ENCODE data around the gene BMPR1A. TPM values are rescaled to one million over a fixed set of nuclear protein-coding genes. Genes with fewer than 3 reads are reported as not detected.
"Not testable (repeated sequence)": the region's sequence is repeated elsewhere in the genome, so short reads cannot be mapped to it uniquely, and the experiment has no call there.

The BMPR1A gene
- total RNA-seq, 2 experiments from 2014 or later, result 0.47 to 1.1 TPM

- Histone ChIP-seq H3K4me2 (ENCODE audit: low read length) (no peak overlapping the region), H3K4me3 (ENCODE audit: low read depth, low read length, poor library complexity, severe bottlenecking) (no peak overlapping the region), H3K36me3 (ENCODE audit: insufficient read depth, low read length) (no peaks in the 10 kb centered on the region), H4K20me1 (ENCODE audit: insufficient read depth, low read length) (no peaks in the 10 kb centered on the region), H3K9me3 (ENCODE audit: low read length) (no peaks in the 10 kb centered on the region), H3K4me1 (ENCODE audit: insufficient read depth, low read length, poor library complexity, severe bottlenecking) (no peaks in the 10 kb centered on the region), H2AFZ (ENCODE audit: low read length) (no peak overlapping the region), H3K27ac (ENCODE audit: low read depth, low read length, poor library complexity, severe bottlenecking) (no peak overlapping the region), H3K9me2 (ENCODE audit: insufficient read depth, low read length) (no peaks in the 10 kb centered on the region), H3K79me2 (ENCODE audit: insufficient read depth, low read depth, low read length) (no peaks in the 10 kb centered on the region)
- TF ChIP-seq CTCF (conservative IDR thresholded peaks at IDR 0.05; ENCODE audit: low read length), result no peak
- no peak for TF ChIP-seq EZH2phosphoT487 (IDR thresholded peaks at IDR 0.05; ENCODE audit: borderline replicate concordance, low read depth, low read length)
- BruUV-seq (replicated peaks), result no TSS peak
- ChIA-PET POLR2A (interaction anchor here (1.2 kb wide), 1 partner anchor 18 kb away, joined by 3 read pairs; no protein-coding TSS in a partner anchor), CTCF (ENCODE audit: unreplicated experiment) (no interaction called here)
- intact Hi-C loops (cut with micrococcal nuclease; ENCODE audit: unreplicated experiment), result no loop called here
- DNase-seq (ENCODE audit: low spot score), result no peak
Measured at GRCh38 chr10:86851328-86852207, 95.1 kb downstream of the BMPR1A start.

DNA sequence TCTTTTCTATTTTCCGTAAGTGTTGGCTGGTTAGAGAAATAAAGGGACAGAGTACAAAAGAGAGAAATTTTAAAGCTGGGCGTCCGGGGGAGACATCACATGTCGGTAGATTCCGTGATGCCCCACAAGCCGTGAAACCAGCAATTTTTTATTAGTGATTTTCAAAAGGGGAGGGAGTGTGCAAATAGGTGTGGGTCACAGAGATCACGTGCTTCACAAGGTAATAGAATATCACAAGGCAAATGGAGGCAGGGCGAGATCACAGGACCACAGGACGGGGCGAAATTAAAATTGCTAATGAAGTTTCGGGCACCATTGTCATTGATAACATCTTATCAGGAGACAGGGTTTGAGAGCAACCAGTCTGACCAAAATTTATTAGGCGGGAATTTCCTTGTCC is 97.2 kb downstream of the BMPR1A start:
- CTCF ChIA-PET (ENCODE audit: unreplicated experiment), result not testable (repeated sequence)

DNA sequence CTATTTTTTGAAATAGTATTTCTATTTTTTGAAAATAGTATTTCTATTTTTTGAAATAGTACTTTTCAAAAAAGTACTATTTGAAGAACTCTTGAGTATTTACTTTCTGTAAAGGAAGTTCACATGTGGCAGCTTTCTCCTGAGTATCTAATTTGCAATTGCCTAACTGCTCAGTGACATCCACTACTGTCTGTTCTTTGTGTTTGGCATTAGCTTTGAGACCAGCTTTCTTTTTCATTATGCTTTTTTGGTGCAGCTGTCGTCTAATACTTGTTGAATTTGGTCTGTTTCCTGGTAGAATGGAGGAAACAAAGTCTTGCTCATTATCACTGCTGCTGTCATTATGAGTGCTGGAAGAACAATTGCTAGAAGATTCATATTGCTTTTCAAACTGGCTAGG is 99.1 kb downstream of the BMPR1A start:
- Histone ChIP-seq H3K79me2 (ENCODE audit: insufficient read depth, low read depth, low read length) (no peaks in the 10 kb centered on the region), H3K4me1 (ENCODE audit: insufficient read depth, low read length, poor library complexity, severe bottlenecking) (no peaks in the 10 kb centered on the region), H3K27ac (ENCODE audit: low read depth, low read length, poor library complexity, severe bottlenecking) (no peak overlapping the region), H3K9me2 (ENCODE audit: insufficient read depth, low read length) (no peaks in the 10 kb centered on the region), H3K4me3 (ENCODE audit: low read depth, low read length, poor library complexity, severe bottlenecking) (no peak overlapping the region), H3K4me2 (ENCODE audit: low read length) (no peak overlapping the region), H4K20me1 (ENCODE audit: insufficient read depth, low read length) (no peaks in the 10 kb centered on the region), H2AFZ (ENCODE audit: low read length) (no peak overlapping the region), H3K9me3 (ENCODE audit: low read length) (no peaks in the 10 kb centered on the region), H3K36me3 (ENCODE audit: insufficient read depth, low read length) (no peaks in the 10 kb centered on the region)
- intact Hi-C loops (cut with micrococcal nuclease; ENCODE audit: unreplicated experiment), result no loop called here
- ChIA-PET POLR2A (interaction anchor here (0.7 kb wide), 1 partner anchor 124 kb away, joined by 3 read pairs; no protein-coding TSS in a partner anchor), CTCF (ENCODE audit: unreplicated experiment) (no interaction called here)
- BruUV-seq (replicated peaks), result no TSS peak
- DNase-seq (ENCODE audit: low spot score), result no peak
- TF ChIP-seq EZH2phosphoT487 (IDR thresholded peaks at IDR 0.05; ENCODE audit: borderline replicate concordance, low read depth, low read length) (no peak), CTCF (conservative IDR thresholded peaks at IDR 0.05; ENCODE audit: low read length) (no peak)

More for the DNA sequence above, 97.2 kb downstream of the BMPR1A start:
- H3K4me2 ChIP-seq (ENCODE audit: low read length); H3K9me2 ChIP-seq (ENCODE audit: insufficient read depth, low read length); H3K79me2 ChIP-seq (ENCODE audit: insufficient read depth, low read depth, low read length); H3K4me3 ChIP-seq (ENCODE audit: low read depth, low read length, poor library complexity, severe bottlenecking); H4K20me1 ChIP-seq (ENCODE audit: insufficient read depth, low read length); DNase-seq (ENCODE audit: low spot score); intact Hi-C loops (cut with micrococcal nuclease; ENCODE audit: unreplicated experiment); H3K9me3 ChIP-seq (ENCODE audit: low read length); H3K27ac ChIP-seq (ENCODE audit: low read depth, low read length, poor library complexity, severe bottlenecking); BruUV-seq (replicated peaks); H3K4me1 ChIP-seq (ENCODE audit: insufficient read depth, low read length, poor library complexity, severe bottlenecking); H3K36me3 ChIP-seq (ENCODE audit: insufficient read depth, low read length); H2AFZ ChIP-seq (ENCODE audit: low read length); POLR2A ChIA-PET: not testable (repeated sequence)

Measured in OCI-LY7 (cell line).